Measurements from ENCODE around the gene ARHGEF16. TPM values are rescaled to one million over a fixed set of nuclear protein-coding genes. Genes with fewer than 3 reads are reported as not detected.

The ARHGEF16 gene
- 3.6 to 5.8 TPM (median 5.0 TPM) in 5 replicates for total RNA-seq (2022; extraction: Qiagen RNA extraction)

GRCh38 chr1:3453891-3454810 is at the start of gene ARHGEF16:
TSS of gene ARHGEF16 (plus strand) at chr1:3454665. CDS start at chr1:3463085, 8,420 bp downstream.

Other genes with a start within 250 kb of the ARHGEF16 start
- 7.6 to 15.3 TPM (median 13.2 TPM) in 5 replicates for gene MEGF6, start 156.8 kb downstream of the ARHGEF16 start, total RNA-seq (2022; extraction: Qiagen RNA extraction)
- 23.6 to 29.4 TPM (median 27.2 TPM) in 5 replicates for gene TPRG1L, start 170.3 kb downstream of the ARHGEF16 start, total RNA-seq (2022; extraction: Qiagen RNA extraction)
- 15.9 to 21.7 TPM (median 21.0 TPM) in 5 replicates for gene WRAP73, start 195.4 kb downstream of the ARHGEF16 start, total RNA-seq (2022; extraction: Qiagen RNA extraction)
- gene TP73, start 197.9 kb downstream of the ARHGEF16 start, total RNA-seq (2022; extraction: Qiagen RNA extraction), result 0.31 to 0.65 TPM (median 0.55 TPM) in 5 replicates

Data from A549 treated with CORT108297 at 1 μM for 4 hours (cell line).